Stimulated activated CD4-positive, alpha-beta T cell treated with anti-CD3 and anti-CD28 coated beads, Interleukin-4, amount 100 ng/mL, for 1 hour (primary cell): ENCODE measurements around the gene RBMS3.
"Not testable (repeated sequence)": the region's sequence is repeated elsewhere in the genome, so short reads cannot be mapped to it uniquely, and the experiment has no call there.

Experiments
- DNase-seq: peaks from one replicate; pipeline ENCODE4 v3.0.0-alpha.2; 2020

The RBMS3 gene

GRCh38 chr3:29493109-29493508 lies 212.2 kb downstream of the RBMS3 start:
- no peak for DNase-seq

GRCh38 chr3:29494305-29495036 lies 213.6 kb downstream of the RBMS3 start:
- no peak for DNase-seq

GRCh38 chr3:29497282-29497681 lies 216.4 kb downstream of the RBMS3 start:
- DNase-seq: no peak

- no peak for DNase-seq
Observed at GRCh38 chr3:29502771-29503170, 221.9 kb downstream of the RBMS3 start.

GRCh38 chr3:29503314-29503713 lies 222.4 kb downstream of the RBMS3 start:
- DNase-seq: no peak

GRCh38 chr3:29503958-29504357 lies 223.1 kb downstream of the RBMS3 start:
- DNase-seq: no peak

GRCh38 chr3:29506502-29506901 lies 225.6 kb downstream of the RBMS3 start:
- DNase-seq: no peak

GRCh38 chr3:29511701-29512100 lies 230.8 kb downstream of the RBMS3 start:
- DNase-seq: no peak

- no peak for DNase-seq
Observed at GRCh38 chr3:29512641-29513040, 231.8 kb downstream of the RBMS3 start.

- DNase-seq: no peak
Observed at GRCh38 chr3:29513236-29513635, 232.4 kb downstream of the RBMS3 start.

GRCh38 chr3:29514170-29514569 lies 233.3 kb downstream of the RBMS3 start:
- DNase-seq: no peak

- no peak for DNase-seq
Observed at GRCh38 chr3:29514912-29515311, 234.0 kb downstream of the RBMS3 start.

- DNase-seq: no peak
Observed at GRCh38 chr3:29515451-29515850, 234.6 kb downstream of the RBMS3 start.

- DNase-seq: no peak
Observed at GRCh38 chr3:29516164-29516563, 235.3 kb downstream of the RBMS3 start.

- DNase-seq: no peak
Observed at GRCh38 chr3:29520764-29521163, 239.9 kb downstream of the RBMS3 start.

- no peak for DNase-seq
Observed at GRCh38 chr3:29521293-29521692, 240.4 kb downstream of the RBMS3 start.

- no peak for DNase-seq
Observed at GRCh38 chr3:29521751-29522150, 240.9 kb downstream of the RBMS3 start.

- DNase-seq: not testable (repeated sequence)
Observed at GRCh38 chr3:29524433-29524832, 243.6 kb downstream of the RBMS3 start.

- no peak for DNase-seq
Observed at GRCh38 chr3:29525254-29525881, 244.5 kb downstream of the RBMS3 start.

- DNase-seq: no peak
Observed at GRCh38 chr3:29527246-29527645, 246.4 kb downstream of the RBMS3 start.

- no peak for DNase-seq
Observed at GRCh38 chr3:29531644-29532043, 250.8 kb downstream of the RBMS3 start.

GRCh38 chr3:29532473-29532872 lies 251.6 kb downstream of the RBMS3 start:
- DNase-seq: no peak

- no peak for DNase-seq
Observed at GRCh38 chr3:29534006-29534405, 253.1 kb downstream of the RBMS3 start.

GRCh38 chr3:29536016-29536758 lies 255.3 kb downstream of the RBMS3 start:
- no peak for DNase-seq
